Ascending aorta (tissue), 2 donors: ENCODE results near the gene RNF222. TPM values are rescaled to one million over a fixed set of nuclear protein-coding genes. Genes with fewer than 3 reads are reported as not detected.

Experiments used
- DNase-seq, 2 donors: peaks; one replicate each; pipeline ENCODE4 v3.0.0-alpha.2; 2019; ENCODE audit warnings: low spot score in 2 of 2
- H3K27ac ChIP-seq, 2 donors: fragments of 200-600 bp; sonication (generic); one replicate each; pipeline ENCODE4 v1.5.1; 2016 to 2017; ENCODE audit warnings: mild to moderate bottlenecking in 1 of 2
- H3K27me3 ChIP-seq: fragments of 200-600 bp; sonication (generic); one replicate; pipeline ENCODE4 v1.5.1; 2017
- H3K36me3 ChIP-seq, 2 donors: fragments of 200-600 bp; sonication (generic); one replicate each; pipeline ENCODE4 v1.5.1; 2016
- H3K4me1 ChIP-seq, 2 donors: fragments of 200-600 bp; sonication (generic); one replicate each; pipeline ENCODE4 v1.5.1; 2016 to 2017; ENCODE audit warnings: mild to moderate bottlenecking in 1 of 2
- H3K4me3 ChIP-seq, 2 donors: fragments of 200-600 bp; sonication (generic); one replicate each; pipeline ENCODE4 v1.5.1; 2016 to 2017; ENCODE audit warnings: mild to moderate bottlenecking in 1 of 2
- H3K9me3 ChIP-seq, 2 donors: fragments of 200-600 bp; sonication (generic); one replicate each; pipeline ENCODE4 v1.5.1; 2016
- intact Hi-C: fragments of 100-400 bp; cut with DNase I; formaldehyde crosslinking; loops from one replicate; pipeline ENCODE4 v1.15.1; 2023
- total RNA-seq: library from RNA; depleted of rRNA; stranded (reverse); fragments of >200 nt; gene quantifications from one replicate; pipeline ENCODE4 v1.1.0, GENCODE V29; 2016
- TF ChIP-seq, protein P1 (sequence below), 3 experiments: fragments of 200-600 bp in 2 of 3; fragments of 450-650 bp in 1 of 3; sonication (generic) in 2 of 3; IDR thresholded peaks; one replicate each; pipeline ENCODE4 v1.5.1; 2016 to 2019; ENCODE audit warnings: antibody characterized with exemption in 3 of 3, mild to moderate bottlenecking in 1 of 3, moderate library complexity in 1 of 3

Gene RNF222
- total RNA-seq, 1 donor from 2014 or later: not detected

DNA sequence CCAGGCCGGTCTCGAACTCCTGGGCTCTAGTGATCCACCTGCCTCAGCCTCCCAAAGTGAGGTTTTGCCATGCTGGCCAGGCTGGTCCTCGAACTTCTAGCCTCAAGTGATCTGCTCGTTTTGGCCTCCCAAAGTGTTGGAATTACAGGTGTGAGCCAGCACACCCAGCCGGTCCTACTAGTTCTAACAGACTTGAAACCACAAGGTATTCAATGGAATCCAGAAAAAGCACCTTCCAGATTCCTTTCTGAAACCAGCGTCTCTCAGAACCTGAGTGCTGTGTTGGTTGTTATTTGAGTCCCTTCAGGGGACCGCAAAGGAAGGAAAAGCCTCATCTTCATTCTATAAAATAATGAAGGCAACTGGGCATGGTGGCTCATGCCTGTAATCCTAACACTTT is 25.2 kb downstream of the RNF222 start:
- TF ChIP-seq, protein P1, sequence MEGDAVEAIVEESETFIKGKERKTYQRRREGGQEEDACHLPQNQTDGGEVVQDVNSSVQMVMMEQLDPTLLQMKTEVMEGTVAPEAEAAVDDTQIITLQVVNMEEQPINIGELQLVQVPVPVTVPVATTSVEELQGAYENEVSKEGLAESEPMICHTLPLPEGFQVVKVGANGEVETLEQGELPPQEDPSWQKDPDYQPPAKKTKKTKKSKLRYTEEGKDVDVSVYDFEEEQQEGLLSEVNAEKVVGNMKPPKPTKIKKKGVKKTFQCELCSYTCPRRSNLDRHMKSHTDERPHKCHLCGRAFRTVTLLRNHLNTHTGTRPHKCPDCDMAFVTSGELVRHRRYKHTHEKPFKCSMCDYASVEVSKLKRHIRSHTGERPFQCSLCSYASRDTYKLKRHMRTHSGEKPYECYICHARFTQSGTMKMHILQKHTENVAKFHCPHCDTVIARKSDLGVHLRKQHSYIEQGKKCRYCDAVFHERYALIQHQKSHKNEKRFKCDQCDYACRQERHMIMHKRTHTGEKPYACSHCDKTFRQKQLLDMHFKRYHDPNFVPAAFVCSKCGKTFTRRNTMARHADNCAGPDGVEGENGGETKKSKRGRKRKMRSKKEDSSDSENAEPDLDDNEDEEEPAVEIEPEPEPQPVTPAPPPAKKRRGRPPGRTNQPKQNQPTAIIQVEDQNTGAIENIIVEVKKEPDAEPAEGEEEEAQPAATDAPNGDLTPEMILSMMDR (IDR thresholded peaks at IDR 0.05): no peak
- no peaks in the 10 kb centered on the region for H3K9me3 ChIP-seq
- intact Hi-C loops: no loop called here
- no peak overlapping the region for H3K27ac ChIP-seq
- no peak overlapping the region for H3K4me3 ChIP-seq
- peaks cover 4 to 20% of the 10 kb centered on the region in 2 donors for H3K36me3 ChIP-seq
- no peak for DNase-seq
- no peaks in the 10 kb centered on the region for H3K27me3 ChIP-seq
- H3K4me1 ChIP-seq: peaks cover 9 to 11% of the 10 kb centered on the region in 2 donors

DNA sequence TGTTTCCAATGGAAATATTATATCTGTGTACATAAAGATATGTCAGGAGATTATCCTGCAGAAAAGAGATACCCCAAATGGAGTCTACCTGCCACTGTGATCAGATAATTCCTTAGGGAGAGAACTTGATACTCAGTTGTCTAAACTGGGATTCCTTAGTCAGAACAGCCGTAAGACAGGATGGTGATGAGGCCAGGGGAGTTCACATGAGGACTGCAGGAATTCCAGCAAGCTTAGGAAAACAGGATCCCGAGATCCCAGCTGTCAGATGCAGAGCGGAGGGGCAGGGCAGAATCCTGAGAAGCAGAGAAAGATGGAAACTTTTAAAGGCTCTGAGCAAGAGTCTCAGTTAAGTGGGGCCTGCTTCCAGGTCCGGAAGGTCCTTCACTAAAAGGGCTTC is 25.8 kb downstream of the RNF222 start:
- Histone ChIP-seq H3K4me3 (no peak overlapping the region), H3K27me3 (no peaks in the 10 kb centered on the region), H3K9me3 (no peaks in the 10 kb centered on the region), H3K36me3 (peaks cover 3 to 14% of the 10 kb centered on the region in 2 donors), H3K4me1 (peaks cover 5 to 11% of the 10 kb centered on the region in 2 donors), H3K27ac (no peak overlapping the region)
- TF ChIP-seq, protein P1 (IDR thresholded peaks at IDR 0.05): no peak
- no peak for DNase-seq
- intact Hi-C loops: no loop called here

DNA sequence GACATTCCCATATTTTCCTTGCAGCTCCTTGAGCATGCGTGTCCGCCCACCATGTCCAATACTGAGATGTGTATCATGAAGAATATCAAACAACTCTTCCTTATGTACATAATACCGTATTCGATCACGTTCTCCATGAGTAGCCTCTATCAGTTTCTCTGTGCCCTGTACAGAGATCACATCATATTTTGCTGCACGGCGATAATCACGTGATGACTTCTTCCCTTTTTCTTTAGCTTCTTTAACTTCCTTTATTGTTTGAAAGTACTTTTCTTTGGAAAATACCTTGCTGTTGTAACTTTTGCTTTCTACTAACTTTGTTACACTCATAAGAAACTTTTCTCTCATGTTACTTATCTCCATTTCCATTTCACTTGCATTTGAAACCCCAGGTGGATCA is 27.7 kb downstream of the RNF222 start:
- H3K27ac ChIP-seq: no peak overlapping the region
- peaks cover 3 to 14% of the 10 kb centered on the region in 2 donors for H3K36me3 ChIP-seq
- H3K4me1 ChIP-seq: peaks cover 0 to under 1% of the 10 kb centered on the region in 2 donors
- H3K9me3 ChIP-seq: no peaks in the 10 kb centered on the region
- H3K4me3 ChIP-seq: no peak overlapping the region
- no peak for DNase-seq
- no peaks in the 10 kb centered on the region for H3K27me3 ChIP-seq
- intact Hi-C loops: no loop called here
- TF ChIP-seq, protein P1 (IDR thresholded peaks at IDR 0.05): no peak

DNA sequence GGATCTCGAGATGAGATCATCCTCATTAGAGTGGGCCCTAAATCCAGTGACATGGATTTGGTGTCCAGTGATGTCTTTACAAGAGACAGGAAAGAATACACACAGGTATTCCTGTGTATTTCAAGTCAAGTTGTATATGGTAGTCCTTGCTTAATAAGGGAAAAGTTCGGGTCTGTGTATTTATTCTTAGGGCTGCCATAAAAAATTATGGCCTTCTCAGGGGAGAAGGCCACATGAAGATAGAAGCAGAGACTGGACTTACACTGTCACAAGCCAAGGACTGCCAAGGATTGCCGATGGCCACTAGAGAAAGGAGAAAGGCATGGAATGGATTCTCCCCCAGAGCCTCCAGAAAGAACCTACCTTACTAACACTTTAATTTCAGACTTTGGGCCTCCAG is 29.4 kb downstream of the RNF222 start:
- Histone ChIP-seq H3K4me3 (no peak overlapping the region), H3K27me3 (no peaks in the 10 kb centered on the region), H3K4me1 (no peaks in the 10 kb centered on the region), H3K36me3 (peaks cover 3 to 20% of the 10 kb centered on the region in 2 donors), H3K27ac (no peak overlapping the region), H3K9me3 (no peaks in the 10 kb centered on the region)
- TF ChIP-seq, protein P1 (IDR thresholded peaks at IDR 0.05): no peak
- intact Hi-C loops: no loop called here
- DNase-seq: no peak

DNA sequence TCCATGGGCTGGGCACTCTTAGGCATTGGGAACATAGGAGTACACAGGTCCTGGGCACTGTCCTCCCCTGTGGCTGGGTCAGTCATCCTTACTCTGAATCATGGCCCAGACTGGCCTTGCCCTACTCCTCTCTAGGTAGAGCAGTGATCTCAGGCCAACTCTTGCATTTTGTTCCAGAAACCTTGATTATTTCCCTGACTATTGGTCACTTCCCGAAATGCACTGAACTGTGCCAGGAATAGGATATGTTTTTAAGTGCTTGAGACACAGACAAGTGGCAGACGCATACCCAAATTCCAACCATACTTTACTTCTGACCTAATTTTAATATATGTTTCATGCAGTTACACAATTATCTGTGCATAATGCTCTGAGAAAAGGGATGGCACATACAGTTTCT is 31.4 kb downstream of the RNF222 start:
- H3K4me1 ChIP-seq: no peaks in the 10 kb centered on the region
- intact Hi-C loops: no loop called here
- DNase-seq: no peak
- TF ChIP-seq, protein P1 (IDR thresholded peaks at IDR 0.05): no peak
- no peaks in the 10 kb centered on the region for H3K9me3 ChIP-seq
- H3K27me3 ChIP-seq: no peaks in the 10 kb centered on the region
- peak overlapping the region in 1 of 2 donors; percentile 44 for H3K27ac ChIP-seq
- H3K36me3 ChIP-seq: peaks cover 3 to 20% of the 10 kb centered on the region in 2 donors
- no peak overlapping the region for H3K4me3 ChIP-seq

DNA sequence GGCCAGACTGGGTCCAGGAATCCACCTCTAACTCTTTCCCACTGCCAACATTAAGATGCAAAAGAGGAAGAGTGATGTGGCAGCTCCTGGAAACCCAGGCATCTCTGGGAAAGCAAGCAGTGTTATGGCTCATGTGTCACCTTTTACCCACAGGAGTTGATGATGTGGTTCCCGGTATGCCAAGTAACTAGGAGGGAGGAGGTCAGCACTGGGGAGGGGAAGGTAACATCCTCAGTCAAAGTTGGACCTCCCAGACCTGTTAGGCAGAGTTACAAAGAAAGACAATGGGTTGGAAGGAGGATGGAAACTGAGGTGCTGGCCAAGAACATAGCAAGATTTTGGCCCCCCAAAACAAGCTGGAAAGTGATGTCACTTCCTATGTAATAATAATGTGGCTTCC is 32.5 kb downstream of the RNF222 start:
- Histone ChIP-seq H3K36me3 (peaks cover 3 to 20% of the 10 kb centered on the region in 2 donors), H3K27ac (no peak overlapping the region), H3K4me3 (no peak overlapping the region), H3K4me1 (no peaks in the 10 kb centered on the region), H3K9me3 (no peaks in the 10 kb centered on the region), H3K27me3 (no peaks in the 10 kb centered on the region)
- TF ChIP-seq, protein P1 (IDR thresholded peaks at IDR 0.05): no peak
- DNase-seq: no peak
- intact Hi-C loops: no loop called here
